Aorta (tissue), 5 donors: Measurements from ENCODE around the gene DOP1A. TPM values are rescaled to one million over a fixed set of nuclear protein-coding genes. Genes with fewer than 3 reads are reported as not detected.

Experiments
- ATAC-seq: fragments of 200-7000 bp; cut with Tn5 transposase; one replicate; pipeline ENCODE4 v1.9.1; 2022; ENCODE audit warnings: moderate library complexity; ENCODE audit not compliant: low FRiP score
- DNase-seq, 2 donors: peaks; one replicate each; pipeline ENCODE4 v3.0.0-alpha.2; 2020
- H3K27ac ChIP-seq, 2 donors: one replicate each; pipeline ENCODE4 v1.5.1; 2013; ENCODE audit warnings: low read length in 2 of 2, mild to moderate bottlenecking in 2 of 2, moderate library complexity in 2 of 2, control low read depth in 1 of 2, inconsistent platforms in 1 of 2, low read depth in 1 of 2
- H3K27me3 ChIP-seq, 2 donors: one replicate each; pipeline ENCODE4 v1.6.1; 2013; ENCODE audit warnings: control low read depth in 1 of 2, low read length in 1 of 2, mild to moderate bottlenecking in 1 of 2, moderate library complexity in 1 of 2; ENCODE audit not compliant: insufficient read depth in 2 of 2, control insufficient read depth in 1 of 2
- H3K36me3 ChIP-seq, 2 donors: one replicate each; pipeline ENCODE4 v1.6.1; 2013; ENCODE audit warnings: control low read depth in 1 of 2, low read length in 1 of 2, mild to moderate bottlenecking in 1 of 2; ENCODE audit not compliant: insufficient read depth in 2 of 2, control insufficient read depth in 1 of 2
- H3K4me1 ChIP-seq, 2 donors: one replicate each; pipeline ENCODE4 v1.6.1; 2013; ENCODE audit warnings: low read length in 2 of 2, control low read depth in 1 of 2, mild to moderate bottlenecking in 1 of 2, moderate library complexity in 1 of 2; ENCODE audit not compliant: insufficient read depth in 2 of 2, control insufficient read depth in 1 of 2
- H3K4me3 ChIP-seq, 2 donors: one replicate each; pipeline ENCODE4 v1.5.1; 2013; ENCODE audit warnings: low read length in 2 of 2, control low read depth in 1 of 2, mild to moderate bottlenecking in 1 of 2
- H3K9me3 ChIP-seq: one replicate; pipeline ENCODE4 v1.6.1; 2013; ENCODE audit warnings: mild to moderate bottlenecking, low read length; ENCODE audit not compliant: control insufficient read depth
- intact Hi-C, 2 donors: fragments of 100-400 bp; cut with DNase I; formaldehyde crosslinking; loops; one replicate each; pipeline versions ENCODE4 v1.14.2 to v1.15.0; 2022
- polyA plus RNA-seq, 2 donors: library from polyadenylated mRNA; stranded (reverse); fragments of 200-250 nt; gene quantifications; one replicate each; pipeline ENCODE4 v1.2.3, GENCODE V29; 2013
- total RNA-seq, 2 donors: library from RNA; stranded (reverse); fragmentation: NEBNext Ultra II Directional; extraction: Animal tissue kit (Norgen Biotek cat#: 25700); gene quantifications; one replicate each; pipeline ENCODE4 v1.2.1, GENCODE V29; 2021
- donor health status: healthy with polysubstance abuse.
- donor health status: Bipolar disorder and iron deficiency.
- donor health status: DM: no; HTN: no; CAD: no.
- donor health status: DM: no; HTN: no; CAD: no.
- donor health status: DM: yes; HTN: yes; CAD: no.

Gene DOP1A
- total and polyA plus RNA-seq, 4 donors: 2.4 to 35.1 (median 19.4) TPM

DNA sequence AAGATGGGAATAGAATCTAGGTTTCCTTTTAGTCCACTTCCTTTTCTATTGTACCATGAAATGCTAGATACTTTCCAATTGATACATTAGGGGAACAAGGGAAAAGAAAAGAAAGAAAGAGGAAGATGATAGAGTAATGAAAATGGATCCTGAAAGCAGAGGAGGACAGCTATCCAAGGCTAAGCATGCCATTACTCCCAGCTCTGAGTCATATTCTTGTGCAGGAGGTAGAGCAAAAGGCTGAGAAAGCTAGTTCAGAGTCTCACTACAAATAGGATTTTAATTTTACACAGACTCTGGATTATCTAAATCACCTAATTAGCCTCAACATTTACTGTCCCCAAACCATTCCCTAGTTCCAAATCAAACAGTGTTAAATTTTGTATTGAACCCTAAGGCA, 149.3 kb downstream of the DOP1A start:
- Histone ChIP-seq H3K4me3 (no peak overlapping the region), H3K36me3 (no peaks in the 10 kb centered on the region), H3K4me1 (peaks cover 0 to 3% of the 10 kb centered on the region in 2 donors), H3K9me3 (no peaks in the 10 kb centered on the region), H3K27ac (no peak overlapping the region), H3K27me3 (no peaks in the 10 kb centered on the region)
- intact Hi-C loops: loop anchor here in 1 of 2 donors (10.0 kb wide), 1 partner anchor 152 kb away; the partner anchor contains the start of genes DOP1A and UBE3D
- ATAC-seq (no peak), DNase-seq (no peak)

Other genes with a start within 250 kb of the DOP1A start
- gene UBE3D, start 1.8 kb upstream of the DOP1A start, total RNA-seq: 1 to 10 TPM; 4.8 to 7.7 TPM
- gene UBE3D, start 1.8 kb upstream of the DOP1A start, polyA plus RNA-seq: 1 to 10 TPM; 1.8 to 2.6 TPM
- gene PGM3, start 125.6 kb downstream of the DOP1A start, total RNA-seq: 10 to 100 TPM; 58.3 to 61.0 TPM
- gene PGM3, start 125.6 kb downstream of the DOP1A start, polyA plus RNA-seq: 10 to 100 TPM in 1 of 2 donors, 1 to 10 TPM in 1; 5.8 to 15.2 TPM
- gene RWDD2A, start 125.7 kb downstream of the DOP1A start, total RNA-seq: 1 to 10 TPM; 4.7 to 5.0 TPM
- 1 to 10 TPM; 3.9 to 7.3 TPM for gene RWDD2A, start 125.7 kb downstream of the DOP1A start, polyA plus RNA-seq